HepG2 (cell line): ENCODE measurements around the gene ITGA2.

ENCODE experiments used
- CTCF ChIP-seq: sonication (generic); formaldehyde crosslinking; IDR thresholded peaks from 2 replicates; pipeline ENCODE4 v1.5.0; 2020; ENCODE audit warnings: mild to moderate bottlenecking, missing genetic modification reagents, moderate library complexity
- EHMT2 ChIP-seq: fragments of 200-600 bp; sonication (generic); IDR thresholded peaks from 2 replicates; pipeline ENCODE4 v1.7.0; 2017; ENCODE audit warnings: antibody characterized with exemption, low read depth, low read length, borderline replicate concordance
- ELF4 ChIP-seq: sonication (generic); formaldehyde crosslinking; IDR thresholded peaks from 2 replicates; pipeline ENCODE4 v1.5.0; 2020; ENCODE audit warnings: missing genetic modification reagents, mild to moderate bottlenecking, moderate library complexity, borderline replicate concordance
- FOXJ3 ChIP-seq: sonication (generic); formaldehyde crosslinking; IDR thresholded peaks from 2 replicates; pipeline ENCODE4 v1.4.0; 2020; ENCODE audit warnings: missing genetic modification reagents, mild to moderate bottlenecking, borderline replicate concordance
- GTF3A ChIP-seq: sonication (generic); formaldehyde crosslinking; conservative IDR thresholded peaks from 2 replicates; pipeline ENCODE4 v1.4.0; 2020; ENCODE audit warnings: mild to moderate bottlenecking, missing genetic modification reagents
- JUN ChIP-seq: sonication (generic); formaldehyde crosslinking; IDR thresholded peaks from 2 replicates; pipeline ENCODE4 v1.4.0; 2020; ENCODE audit warnings: mild to moderate bottlenecking, missing genetic modification reagents
- POLR2A ChIP-seq, 2 experiments: IDR thresholded peaks; 2 replicates each; pipeline ENCODE4 v1.6.1; 2011; ENCODE audit warnings: low read depth in 2 of 2, low read length in 2 of 2, mild to moderate bottlenecking in 1 of 2, moderate library complexity in 1 of 2; ENCODE audit not compliant: insufficient read depth in 1 of 2
- POLR2AphosphoS5 ChIP-seq: IDR thresholded peaks from 2 replicates; pipeline ENCODE4 v1.6.1; 2012; ENCODE audit warnings: low read depth, low read length
- SATB2 ChIP-seq: sonication (generic); formaldehyde crosslinking; IDR thresholded peaks from 2 replicates; pipeline ENCODE4 v1.5.0; 2020; ENCODE audit warnings: missing genetic modification reagents
- TP53 ChIP-seq: sonication (generic); formaldehyde crosslinking; conservative IDR thresholded peaks from 2 replicates; pipeline ENCODE4 v1.4.0; 2020; ENCODE audit warnings: missing genetic modification reagents
- ZBED4 ChIP-seq: sonication (generic); formaldehyde crosslinking; IDR thresholded peaks from 2 replicates; pipeline ENCODE4 v1.4.0; 2020; ENCODE audit warnings: missing genetic modification reagents, borderline replicate concordance
- ZNF292 ChIP-seq: sonication (generic); formaldehyde crosslinking; IDR thresholded peaks from 2 replicates; pipeline ENCODE4 v1.8.1; 2022; ENCODE audit warnings: mild to moderate bottlenecking, low read depth, missing genetic modification reagents, borderline replicate concordance
- ZNF672 ChIP-seq: sonication (generic); formaldehyde crosslinking; IDR thresholded peaks from 2 replicates; pipeline ENCODE4 v1.8.1; 2022; ENCODE audit warnings: missing genetic modification reagents
- TF ChIP-seq, protein P1 (sequence below): fragments of 450-650 bp; IDR thresholded peaks from 2 replicates; pipeline ENCODE4 v1.6.1; 2017; ENCODE audit warnings: mild to moderate bottlenecking

DNA sequence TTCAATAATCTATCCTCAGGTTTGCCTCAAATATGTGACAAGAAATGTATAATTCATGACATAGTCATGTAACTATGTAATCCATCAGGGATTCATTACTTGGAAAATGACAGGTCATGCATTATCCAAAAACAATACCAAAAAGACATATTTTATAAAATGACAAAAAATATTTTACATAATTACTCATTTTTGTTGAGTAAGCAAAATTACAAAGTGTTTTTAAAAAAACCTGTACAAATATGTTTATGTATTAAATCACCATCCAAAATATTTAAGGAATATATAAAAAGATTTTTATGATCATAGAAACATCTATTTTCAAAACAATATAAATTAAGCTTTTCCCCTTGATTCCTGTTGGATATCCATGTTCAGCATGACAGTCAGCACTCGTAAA, 36.7 kb upstream of the ITGA2 start:
- TF ChIP-seq POLR2AphosphoS5 (no peak), FOXJ3 (CRISPR knock-in tag) (no peak), JUN (CRISPR knock-in tag) (no peak), TP53 (CRISPR knock-in tag) (no peak), POLR2A (IDR thresholded peaks at IDR 0.05; ENCODE audit: insufficient read depth in 1 of 2, low read depth in 2 of 2, low read length in 2 of 2) (no peak), SATB2 (CRISPR knock-in tag) (no peak), EHMT2 (no peak), ZBED4 (CRISPR knock-in tag) (no peak), GTF3A (CRISPR knock-in tag) (no peak), CTCF (CRISPR knock-in tag) (no peak), ZNF672 (CRISPR knock-in tag) (no peak), ELF4 (no peak), ZNF292 (CRISPR knock-in tag) (no peak)
- TF ChIP-seq, protein P1, sequence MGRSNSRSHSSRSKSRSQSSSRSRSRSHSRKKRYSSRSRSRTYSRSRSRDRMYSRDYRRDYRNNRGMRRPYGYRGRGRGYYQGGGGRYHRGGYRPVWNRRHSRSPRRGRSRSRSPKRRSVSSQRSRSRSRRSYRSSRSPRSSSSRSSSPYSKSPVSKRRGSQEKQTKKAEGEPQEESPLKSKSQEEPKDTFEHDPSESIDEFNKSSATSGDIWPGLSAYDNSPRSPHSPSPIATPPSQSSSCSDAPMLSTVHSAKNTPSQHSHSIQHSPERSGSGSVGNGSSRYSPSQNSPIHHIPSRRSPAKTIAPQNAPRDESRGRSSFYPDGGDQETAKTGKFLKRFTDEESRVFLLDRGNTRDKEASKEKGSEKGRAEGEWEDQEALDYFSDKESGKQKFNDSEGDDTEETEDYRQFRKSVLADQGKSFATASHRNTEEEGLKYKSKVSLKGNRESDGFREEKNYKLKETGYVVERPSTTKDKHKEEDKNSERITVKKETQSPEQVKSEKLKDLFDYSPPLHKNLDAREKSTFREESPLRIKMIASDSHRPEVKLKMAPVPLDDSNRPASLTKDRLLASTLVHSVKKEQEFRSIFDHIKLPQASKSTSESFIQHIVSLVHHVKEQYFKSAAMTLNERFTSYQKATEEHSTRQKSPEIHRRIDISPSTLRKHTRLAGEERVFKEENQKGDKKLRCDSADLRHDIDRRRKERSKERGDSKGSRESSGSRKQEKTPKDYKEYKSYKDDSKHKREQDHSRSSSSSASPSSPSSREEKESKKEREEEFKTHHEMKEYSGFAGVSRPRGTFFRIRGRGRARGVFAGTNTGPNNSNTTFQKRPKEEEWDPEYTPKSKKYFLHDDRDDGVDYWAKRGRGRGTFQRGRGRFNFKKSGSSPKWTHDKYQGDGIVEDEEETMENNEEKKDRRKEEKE: no peak
